ENCODE results near the gene EIF2B2. TPM values are rescaled to one million over a fixed set of nuclear protein-coding genes. Genes with fewer than 3 reads are reported as not detected.
A peak's percentile ranks its signal among the peaks of the same experiment; 100 is the strongest.

The EIF2B2 gene
- total RNA-seq, 2 experiments from 2014 or later = 61.9 to 62.6 TPM

DNA sequence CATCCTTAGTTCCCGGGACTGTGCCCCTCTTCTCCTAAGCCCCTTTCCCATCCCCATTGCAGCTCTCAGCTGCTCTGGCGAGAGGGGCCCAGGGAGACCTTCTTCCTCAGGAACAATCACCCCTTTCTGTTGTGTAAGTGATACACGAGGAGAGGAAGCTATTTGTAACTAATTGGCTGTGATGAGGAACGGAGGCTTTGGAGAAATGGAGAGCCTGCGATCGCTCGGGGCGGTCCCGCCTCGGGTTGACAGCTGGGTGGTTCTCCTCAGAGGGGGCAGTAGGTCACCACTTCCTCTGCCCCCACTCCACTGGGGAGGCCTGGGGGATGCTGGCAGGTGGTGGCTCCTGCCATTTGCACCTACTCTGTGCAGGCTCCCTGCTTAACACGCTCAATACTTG lies 40.7 kb upstream of the EIF2B2 start:
- no peaks in the 10 kb centered on the region for H3K4me1 Mint-ChIP-seq (ENCODE audit: low read depth)
- no peak overlapping the region for H3K4me3 Mint-ChIP-seq
- no peak for DNase-seq
- no peaks in the 10 kb centered on the region for H3K27me3 Mint-ChIP-seq
- no peaks in the 10 kb centered on the region for H3K9me3 Mint-ChIP-seq
- intact Hi-C loops (cut with micrococcal nuclease) = no loop called here
- H3K27ac Mint-ChIP-seq = no peak overlapping the region
- no peaks in the 10 kb centered on the region for H3K36me3 Mint-ChIP-seq
- POLR2A ChIA-PET = no interaction called here
- CTCF ChIA-PET = interaction anchor here (1.3 to 2.5 kb wide), 2 partner anchors 12 to 16 kb away, joined by 5 to 8 read pairs; no protein-coding TSS in a partner anchor

DNA sequence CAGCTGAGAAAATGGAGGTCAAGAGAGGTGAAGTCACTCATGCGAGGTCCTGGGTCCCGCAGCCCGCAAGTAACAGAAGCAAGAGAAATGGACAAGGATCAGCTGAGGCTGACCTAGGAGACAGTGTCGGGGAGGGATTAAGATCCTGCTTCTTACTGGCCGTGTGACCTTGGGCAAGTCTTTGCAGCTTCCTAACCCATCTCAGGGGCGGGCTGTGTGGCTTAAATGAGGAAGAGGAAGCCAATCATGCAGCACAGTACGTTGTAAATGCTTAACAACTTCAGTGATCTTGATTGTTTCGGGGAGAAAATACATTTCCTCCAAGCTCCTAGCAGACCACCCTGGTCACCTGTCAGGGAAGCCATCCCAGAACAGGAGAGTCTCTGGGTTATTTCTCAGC lies 40.2 kb upstream of the EIF2B2 start:
- no peaks in the 10 kb centered on the region for H3K4me1 Mint-ChIP-seq (ENCODE audit: low read depth)
- CTCF ChIA-PET = interaction anchor here (2.5 kb wide), 1 partner anchor 17 kb away, joined by 8 read pairs; no protein-coding TSS in a partner anchor

GRCh38 chr14:74963178-74963704 lies 39.5 kb upstream of the EIF2B2 start:
- ChIA-PET POLR2A (no interaction called here), CTCF (interaction anchor here (0.8 to 2.5 kb wide), 2 partner anchors 17 to 18 kb away, joined by 3 to 8 read pairs; no protein-coding TSS in a partner anchor)
- H3K4me1 Mint-ChIP-seq (ENCODE audit: low read depth) = no peaks in the 10 kb centered on the region
- no peaks in the 10 kb centered on the region for H3K27me3 Mint-ChIP-seq
- H3K27ac Mint-ChIP-seq = no peak overlapping the region
- DNase-seq = no peak
- H3K9me3 Mint-ChIP-seq = no peaks in the 10 kb centered on the region
- H3K4me3 Mint-ChIP-seq = no peak overlapping the region
- intact Hi-C loops (cut with micrococcal nuclease) = no loop called here
- H3K36me3 Mint-ChIP-seq = no peaks in the 10 kb centered on the region

More for the DNA sequence above, 40.2 kb upstream of the EIF2B2 start:
- no peaks in the 10 kb centered on the region for H3K27me3 Mint-ChIP-seq
- H3K9me3 Mint-ChIP-seq = no peaks in the 10 kb centered on the region
- no peaks in the 10 kb centered on the region for H3K36me3 Mint-ChIP-seq
- no peak for DNase-seq
- no peak overlapping the region for H3K27ac Mint-ChIP-seq
- H3K4me3 Mint-ChIP-seq = no peak overlapping the region
- POLR2A ChIA-PET = no interaction called here
- intact Hi-C loops (cut with micrococcal nuclease) = no loop called here

GRCh38 chr14:74963705-74964271 lies 38.9 kb upstream of the EIF2B2 start:
- Mint-ChIP-seq H3K27ac (no peak overlapping the region), H3K9me3 (no peaks in the 10 kb centered on the region), H3K36me3 (no peaks in the 10 kb centered on the region), H3K4me1 (ENCODE audit: low read depth) (no peaks in the 10 kb centered on the region), H3K4me3 (no peak overlapping the region), H3K27me3 (no peaks in the 10 kb centered on the region)
- CTCF ChIA-PET = interaction anchor here (0.8 kb wide), 2 partner anchors 17 to 19 kb away, joined by 3 read pairs; no protein-coding TSS in a partner anchor
- POLR2A ChIA-PET = no interaction called here
- no peak for DNase-seq
- intact Hi-C loops (cut with micrococcal nuclease) = no loop called here

DNA sequence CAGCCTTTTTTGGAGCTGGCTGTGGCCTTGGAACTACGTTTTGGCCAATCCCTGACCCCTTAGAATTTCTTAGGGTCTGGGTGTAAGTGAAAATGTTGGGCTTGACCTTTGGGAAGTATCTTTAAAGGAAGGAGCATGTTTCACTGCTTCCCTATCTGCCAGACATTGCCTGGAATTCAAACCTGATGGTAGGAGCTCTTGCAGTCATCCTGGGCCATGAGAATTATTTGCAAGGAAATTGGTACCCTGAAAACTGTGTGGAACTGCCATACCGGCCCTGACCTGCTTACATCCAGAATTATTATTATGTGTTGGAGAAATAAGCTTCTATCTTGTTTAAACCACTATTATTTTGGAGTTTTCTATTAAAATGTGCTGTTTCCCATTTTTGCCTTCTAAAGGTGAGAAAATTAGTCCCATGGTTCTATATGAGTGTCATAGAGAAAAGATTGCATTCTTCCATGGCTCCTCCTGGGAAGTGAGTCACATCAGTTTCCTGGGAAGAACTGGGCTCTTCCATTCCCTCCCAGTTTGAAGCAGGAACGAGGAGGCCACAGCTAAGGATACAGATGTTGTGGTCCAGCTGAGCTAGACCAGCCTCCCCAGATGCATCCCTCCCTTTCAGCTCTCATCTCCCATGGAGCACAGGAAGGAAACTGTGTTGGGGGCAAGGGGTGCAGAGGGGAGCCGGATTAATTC lies 37.8 kb upstream of the EIF2B2 start:
- Mint-ChIP-seq H3K27me3 (no peaks in the 10 kb centered on the region), H3K36me3 (no peaks in the 10 kb centered on the region), H3K27ac (no peak overlapping the region), H3K9me3 (no peaks in the 10 kb centered on the region), H3K4me1 (ENCODE audit: low read depth) (no peaks in the 10 kb centered on the region), H3K4me3 (no peak overlapping the region)
- ChIA-PET POLR2A (no interaction called here), CTCF (interaction anchor here (0.8 to 1.6 kb wide), 3 partner anchors 18 to 124 kb away, joined by 3 to 7 read pairs (median 7); no protein-coding TSS in a partner anchor)
- no peak for DNase-seq
- intact Hi-C loops (cut with micrococcal nuclease) = no loop called here

GRCh38 chr14:74965486-74966153 lies 37.1 kb upstream of the EIF2B2 start:
- no peaks in the 10 kb centered on the region for H3K4me1 Mint-ChIP-seq (ENCODE audit: low read depth)
- DNase-seq = no peak
- no peak overlapping the region for H3K4me3 Mint-ChIP-seq
- CTCF ChIA-PET = interaction anchor here (1.4 to 1.6 kb wide), 2 partner anchors 20 to 123 kb away, joined by 7 read pairs; no protein-coding TSS in a partner anchor
- no peaks in the 10 kb centered on the region for H3K9me3 Mint-ChIP-seq
- POLR2A ChIA-PET = no interaction called here
- H3K27ac Mint-ChIP-seq = no peak overlapping the region
- no peaks in the 10 kb centered on the region for H3K36me3 Mint-ChIP-seq
- intact Hi-C loops (cut with micrococcal nuclease) = no loop called here
- no peaks in the 10 kb centered on the region for H3K27me3 Mint-ChIP-seq

DNA sequence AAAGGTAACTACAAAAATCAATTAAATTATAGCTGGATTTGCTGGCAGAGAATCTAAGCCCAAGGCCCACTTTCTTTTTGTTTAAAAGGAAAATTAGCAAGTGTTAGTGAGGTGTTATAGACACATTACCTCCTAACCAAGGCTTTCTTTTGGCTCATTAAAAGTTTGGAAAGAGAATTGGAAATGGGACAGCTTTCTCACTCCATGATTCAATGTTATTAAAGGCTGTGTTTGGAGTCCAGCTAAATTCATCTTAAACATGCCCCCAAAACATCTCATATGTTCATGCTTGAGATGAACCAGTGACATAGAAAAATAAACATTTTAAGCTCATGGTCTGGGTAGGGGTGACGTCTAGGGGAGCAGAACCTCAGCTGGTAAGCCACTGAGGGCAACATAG lies 33.9 kb upstream of the EIF2B2 start:
- Mint-ChIP-seq H3K36me3 (no peaks in the 10 kb centered on the region), H3K27me3 (no peaks in the 10 kb centered on the region), H3K27ac (no peak overlapping the region), H3K9me3 (no peaks in the 10 kb centered on the region), H3K4me1 (ENCODE audit: low read depth) (no peaks in the 10 kb centered on the region), H3K4me3 (no peak overlapping the region)
- intact Hi-C loops (cut with micrococcal nuclease) = no loop called here
- POLR2A ChIA-PET = interaction anchor here (0.7 kb wide), 1 partner anchor 17 kb away, joined by 4 read pairs; no protein-coding TSS in a partner anchor
- CTCF ChIA-PET = interaction anchor here (2.3 kb wide), 1 partner anchor 119 kb away, joined by 9 read pairs; no protein-coding TSS in a partner anchor
- no peak for DNase-seq

DNA sequence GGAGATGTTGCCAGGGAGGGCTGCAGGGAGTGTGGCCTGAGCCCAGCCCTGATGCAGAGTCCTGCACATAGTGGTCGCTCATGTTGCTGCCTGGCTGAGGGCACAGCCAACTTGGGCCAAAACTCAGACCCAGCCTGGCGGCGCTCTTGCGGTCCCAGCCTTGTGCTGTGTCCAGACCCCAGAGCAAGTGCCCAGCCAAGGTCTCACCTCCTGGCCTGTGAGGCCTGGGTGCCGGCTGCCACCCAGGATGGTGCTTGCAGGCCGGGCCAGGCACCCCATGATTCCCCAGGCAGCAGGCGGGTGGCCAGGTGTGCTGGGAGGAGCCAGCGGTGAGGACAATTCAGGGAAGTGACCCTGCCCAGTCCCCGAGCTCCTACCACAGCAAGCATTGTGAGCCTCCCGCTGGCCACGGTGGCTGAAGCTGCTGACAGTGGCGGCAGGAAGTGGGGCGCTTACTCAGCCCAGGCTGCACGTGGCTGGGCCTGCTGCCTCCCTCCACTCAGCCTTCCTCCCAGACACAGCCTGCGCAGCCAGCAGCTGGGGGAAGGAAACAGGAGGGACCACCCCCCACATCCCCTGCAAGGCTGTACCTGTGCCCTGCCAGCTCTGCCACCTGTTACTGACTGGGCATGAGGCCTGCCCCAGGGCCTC lies 29.6 kb upstream of the EIF2B2 start:
- no peaks in the 10 kb centered on the region for H3K27me3 Mint-ChIP-seq
- no peaks in the 10 kb centered on the region for H3K4me1 Mint-ChIP-seq (ENCODE audit: low read depth)
- peak; percentile 55 for DNase-seq
- H3K27ac Mint-ChIP-seq = no peak overlapping the region
- CTCF ChIA-PET = interaction anchor here (0.9 kb wide), 1 partner anchor 115 kb away, joined by 3 read pairs; no protein-coding TSS in a partner anchor
- H3K36me3 Mint-ChIP-seq = no peaks in the 10 kb centered on the region
- no peak overlapping the region for H3K4me3 Mint-ChIP-seq
- intact Hi-C loops (cut with micrococcal nuclease) = no loop called here
- no peaks in the 10 kb centered on the region for H3K9me3 Mint-ChIP-seq
- POLR2A ChIA-PET = no interaction called here

- no peaks in the 10 kb centered on the region for H3K36me3 Mint-ChIP-seq
- H3K27me3 Mint-ChIP-seq = no peaks in the 10 kb centered on the region
- no peak overlapping the region for H3K27ac Mint-ChIP-seq
- no peak for DNase-seq
- no peaks in the 10 kb centered on the region for H3K4me1 Mint-ChIP-seq (ENCODE audit: low read depth)
- POLR2A ChIA-PET = no interaction called here
- H3K4me3 Mint-ChIP-seq = no peak overlapping the region
- intact Hi-C loops (cut with micrococcal nuclease) = no loop called here
- no peaks in the 10 kb centered on the region for H3K9me3 Mint-ChIP-seq
- CTCF ChIA-PET = interaction anchor here (0.9 to 1.3 kb wide), 2 partner anchors 13 to 114 kb away, joined by 3 to 5 read pairs; no protein-coding TSS in a partner anchor
Observed at GRCh38 chr14:74973905-74974363, 28.8 kb upstream of the EIF2B2 start.

DNA sequence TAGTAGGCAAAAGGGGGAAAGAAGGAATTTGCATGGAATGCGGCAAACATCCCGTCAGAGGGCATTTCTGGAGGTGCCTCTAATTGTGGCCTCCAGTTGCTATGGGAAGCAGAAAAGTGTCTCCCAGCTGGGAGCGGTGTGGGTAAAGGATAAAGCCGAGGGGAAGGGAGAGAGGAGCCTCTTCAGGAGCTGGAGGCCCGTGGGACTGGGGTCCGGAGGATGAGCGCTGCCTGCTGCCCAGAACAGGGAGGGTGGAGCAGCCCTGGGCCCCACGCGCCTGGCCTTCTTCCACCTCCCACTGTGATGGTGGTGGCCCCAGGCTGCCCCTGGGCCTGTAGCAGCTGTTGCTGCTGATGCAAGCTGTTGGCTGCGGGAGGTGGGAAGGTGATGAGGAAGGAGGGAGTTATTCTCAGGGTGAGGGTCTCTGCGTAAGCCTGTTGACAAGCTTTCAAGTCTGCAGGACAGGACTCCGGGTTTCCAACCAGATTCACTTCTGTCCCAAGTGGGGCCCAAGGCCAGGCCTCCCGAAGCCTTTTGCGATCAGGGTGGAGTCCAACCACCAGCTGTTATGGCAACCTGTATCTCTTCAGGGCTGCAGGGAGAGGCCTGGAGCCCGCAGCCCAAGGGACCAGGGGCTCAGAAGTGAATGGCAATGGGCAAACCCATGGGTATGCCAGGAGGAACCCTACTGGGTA lies 28.2 kb upstream of the EIF2B2 start:
- Mint-ChIP-seq H3K27ac (no peak overlapping the region), H3K4me3 (no peak overlapping the region), H3K4me1 (ENCODE audit: low read depth) (no peaks in the 10 kb centered on the region), H3K9me3 (no peaks in the 10 kb centered on the region), H3K27me3 (no peaks in the 10 kb centered on the region), H3K36me3 (no peaks in the 10 kb centered on the region)
- no peak for DNase-seq
- CTCF ChIA-PET = interaction anchor here (1.3 kb wide), 1 partner anchor 13 kb away, joined by 5 read pairs; no protein-coding TSS in a partner anchor
- intact Hi-C loops (cut with micrococcal nuclease) = no loop called here
- POLR2A ChIA-PET = no interaction called here

DNA sequence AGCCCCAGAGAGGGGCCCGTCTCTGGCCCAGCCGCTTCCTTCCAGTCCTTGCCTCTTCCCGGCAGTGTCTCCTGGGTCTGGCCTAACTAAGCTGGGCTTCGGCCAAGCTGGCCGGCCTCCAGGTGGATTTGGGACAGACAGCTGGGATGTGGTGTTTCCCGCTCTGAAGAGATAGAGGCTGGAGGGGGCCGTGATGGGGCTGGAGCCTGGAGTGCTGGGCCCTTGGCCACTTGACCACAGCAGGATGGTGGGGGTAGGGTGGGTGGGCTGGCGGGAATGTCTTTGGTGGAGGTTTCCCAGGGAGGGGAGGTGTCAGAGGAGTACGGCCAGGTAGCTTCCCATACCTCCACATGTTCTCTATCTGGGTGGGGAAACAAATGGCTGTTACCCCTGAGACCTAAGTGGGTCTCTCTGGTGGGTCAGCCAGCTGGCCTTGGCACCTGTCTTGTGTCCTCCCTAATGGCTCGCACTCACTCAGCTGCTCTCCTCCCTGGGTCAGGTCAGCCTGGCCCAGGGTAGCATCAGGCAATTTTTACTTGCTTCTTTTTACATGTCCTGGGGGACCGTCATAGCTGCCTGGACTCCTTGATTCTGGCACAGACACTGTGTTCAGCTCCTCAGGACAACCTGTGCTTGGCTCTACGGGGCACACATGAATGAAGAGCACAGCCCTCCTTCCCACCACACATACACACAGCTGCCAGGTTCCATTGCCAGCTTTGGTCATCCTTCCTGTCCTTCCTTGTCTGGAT lies 27.5 kb upstream of the EIF2B2 start:
- no peaks in the 10 kb centered on the region for H3K4me1 Mint-ChIP-seq (ENCODE audit: low read depth)
- no peak overlapping the region for H3K27ac Mint-ChIP-seq
- no peak overlapping the region for H3K4me3 Mint-ChIP-seq
- H3K9me3 Mint-ChIP-seq = no peaks in the 10 kb centered on the region
- intact Hi-C loops (cut with micrococcal nuclease) = no loop called here
- no peaks in the 10 kb centered on the region for H3K36me3 Mint-ChIP-seq
- no peaks in the 10 kb centered on the region for H3K27me3 Mint-ChIP-seq
- no peak for DNase-seq
- POLR2A ChIA-PET = no interaction called here
- CTCF ChIA-PET = interaction anchor here (1.3 to 1.4 kb wide), 2 partner anchors 14 to 113 kb away, joined by 3 to 5 read pairs; no protein-coding TSS in a partner anchor

Measured in activated CD4-positive, alpha-beta memory T cell treated with anti-CD3 and anti-CD28 coated beads for 36 hours (primary cell).